GM23248 (cell line): ENCODE results near the gene CYBA.

Experiments used
- EZH2 ChIP-seq: fragments of 200-600 bp; sonication (generic); IDR thresholded peaks from 2 replicates; pipeline ENCODE4 v1.6.1; 2018; ENCODE audit warnings: antibody characterized with exemption, mild to moderate bottlenecking; ENCODE audit not compliant: insufficient read depth, poor library complexity, severe bottlenecking
- EZH2phosphoT487 ChIP-seq: fragments of 200-600 bp; sonication (generic); IDR thresholded peaks from 2 replicates; pipeline ENCODE4 v1.6.1; 2018; ENCODE audit warnings: antibody characterized with exemption, moderate library complexity, mild to moderate bottlenecking, low read depth; ENCODE audit not compliant: insufficient read depth

DNA sequence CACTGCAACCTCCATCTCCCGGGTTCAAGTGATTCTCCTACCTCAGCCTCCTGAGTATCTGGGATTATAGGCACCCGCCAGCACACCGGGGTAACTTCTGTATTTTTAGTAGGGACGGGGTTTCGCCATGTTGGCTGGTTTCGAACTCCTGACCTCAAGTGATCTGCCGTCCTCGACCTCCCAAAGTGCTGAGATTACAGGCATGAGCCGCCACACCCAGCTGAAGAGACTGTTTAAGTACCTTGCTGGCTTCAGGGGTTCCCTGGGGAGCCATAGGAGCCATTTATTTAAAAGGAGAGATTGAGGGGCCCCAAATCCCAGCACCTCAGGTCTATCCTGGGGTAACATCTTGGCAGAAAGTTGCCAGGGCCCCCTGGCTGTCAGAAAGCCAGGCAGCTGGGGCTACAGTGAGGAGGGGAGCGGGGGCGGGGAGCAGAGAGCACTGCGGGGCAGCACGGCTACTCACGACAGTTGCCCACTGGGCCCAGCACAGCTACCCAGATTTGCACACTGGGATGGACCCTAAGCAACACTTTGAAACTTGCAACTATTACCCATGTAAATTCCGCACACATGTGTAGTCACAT is 33.8 kb upstream of the CYBA start:
- TF ChIP-seq EZH2 (no peak), EZH2phosphoT487 (no peak)
